Testis (tissue), 3 donors: ENCODE data around the gene ITGA5. TPM values are rescaled to one million over a fixed set of nuclear protein-coding genes. Genes with fewer than 3 reads are reported as not detected.

ENCODE experiments used
- DNase-seq: peaks from one replicate; pipeline ENCODE4 v3.0.0-alpha.2; 2019
- H3K27ac ChIP-seq, 2 donors: fragments of 200-600 bp; sonication (generic); one replicate each; pipeline ENCODE4 v1.5.1; 2019
- H3K27me3 ChIP-seq: fragments of 200-600 bp; sonication (generic); one replicate; pipeline ENCODE4 v1.5.1; 2019
- H3K36me3 ChIP-seq: fragments of 200-600 bp; sonication (generic); one replicate; pipeline ENCODE4 v1.5.1; 2017; ENCODE audit warnings: low read depth; ENCODE audit errors: missing control alignments
- H3K4me1 ChIP-seq: fragments of 200-600 bp; sonication (generic); one replicate; pipeline ENCODE4 v1.5.1; 2019
- H3K4me3 ChIP-seq, 2 donors: fragments of 200-600 bp; sonication (generic); one replicate each; pipeline ENCODE4 v1.5.1; 2017 to 2019
- H3K9me3 ChIP-seq: fragments of 200-600 bp; sonication (generic); one replicate; pipeline ENCODE4 v1.5.1; 2017
- CTCF ChIP-seq, 3 experiments: fragments of 450-650 bp in 2 of 3; fragments of 200-600 bp in 1 of 3; sonication (generic) in 1 of 3; IDR thresholded peaks; one replicate each; pipeline ENCODE4 v1.5.1; 2016 to 2019; ENCODE audit warnings: antibody characterized with exemption in 3 of 3, mild to moderate bottlenecking in 2 of 3, moderate library complexity in 1 of 3
- POLR2A ChIP-seq: fragments of 450-650 bp; IDR thresholded peaks from one replicate; pipeline ENCODE4 v1.6.1; 2017; ENCODE audit warnings: antibody characterized with exemption, mild to moderate bottlenecking, moderate library complexity
- WGBS, 2 donors: methylation state at CpG; one replicate each; pipeline ENCODE4 v1.1.5; 2018; 5-methylcytosine and 5-hydroxymethylcytosine counted together
- intact Hi-C: fragments of 100-400 bp; cut with DNase I; formaldehyde crosslinking; loops from one replicate; pipeline ENCODE4 v1.15.1; 2023; ENCODE audit warnings: low total_unique reads
- polyA plus RNA-seq: library from polyadenylated mRNA; stranded (reverse); fragments of 350-450 nt; fragmentation: Illumina TruSeq; extraction: RNeasy Lipid Tissue Mini Kit (QIAGEN cat#74804); gene quantifications from one replicate; pipeline ENCODE4 v1.2.3, GENCODE V29; 2014; ENCODE audit warnings: low read depth, low replicate concordance; ENCODE audit not compliant: insufficient read depth
- total RNA-seq, 2 donors: library from RNA; depleted of rRNA; stranded (reverse); fragments of >200 nt; gene quantifications; one replicate each; pipeline ENCODE4 v1.2.3, GENCODE V29; 2016

ITGA5 gene
- total and polyA plus RNA-seq, 3 donors from 2014 or later: 9.0 to 16.3 (median 10.7) TPM

DNA sequence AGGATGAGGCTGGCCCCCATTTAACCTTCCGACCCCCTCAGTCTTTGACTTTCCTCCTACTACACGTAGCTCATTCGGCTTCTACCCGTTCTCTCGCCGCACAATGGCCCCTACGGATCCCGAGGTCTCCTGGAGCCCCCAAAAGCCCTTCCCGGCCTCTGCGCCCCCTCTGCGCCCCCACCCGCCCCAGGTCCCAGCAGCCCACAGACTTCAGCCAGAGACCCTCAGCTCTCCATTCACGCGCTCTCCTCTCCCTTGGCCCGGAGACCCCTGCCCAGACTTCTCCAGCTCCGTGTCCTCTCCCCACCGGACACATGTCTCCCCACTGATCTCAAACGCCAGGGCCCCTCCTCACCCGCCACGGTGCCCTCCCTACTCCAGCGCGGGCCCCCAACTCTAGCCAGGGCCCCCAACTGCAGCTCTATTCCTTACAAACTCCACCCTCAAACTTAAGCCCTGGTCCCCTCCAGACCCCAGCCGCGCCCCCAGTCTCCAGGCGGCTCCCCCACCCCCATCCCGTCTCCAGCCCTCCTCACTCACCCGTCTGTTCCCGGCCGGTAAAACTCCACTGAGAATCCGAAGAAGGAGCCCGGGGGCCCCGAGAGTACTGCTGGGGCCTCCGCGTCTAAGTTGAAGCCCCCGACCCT lies 502 bp downstream of the ITGA5 start:
- Histone ChIP-seq H3K9me3 (no peaks in the 10 kb centered on the region), H3K4me3 (peak overlapping the region; percentile 73 to 78), H3K36me3 (no peaks in the 10 kb centered on the region), H3K27me3 (no peaks in the 10 kb centered on the region), H3K4me1 (no peaks in the 10 kb centered on the region), H3K27ac (peak overlapping the region; percentile 79 to 80)
- no peak for TF ChIP-seq POLR2A
- TF ChIP-seq CTCF (IDR thresholded peaks at IDR 0.05): no peak
- intact Hi-C loops: no loop called here
- 1 to 2% methylated on average over 30 to 35 of the region's 35 CpGs for WGBS, 2 donors
- DNase-seq: no peak

GRCh38 chr12:54417712-54418440 lies 1.2 kb downstream of the ITGA5 start:
- WGBS, 2 donors: 6 to 14% methylated on average over 18 to 25 of the region's 25 CpGs

DNA sequence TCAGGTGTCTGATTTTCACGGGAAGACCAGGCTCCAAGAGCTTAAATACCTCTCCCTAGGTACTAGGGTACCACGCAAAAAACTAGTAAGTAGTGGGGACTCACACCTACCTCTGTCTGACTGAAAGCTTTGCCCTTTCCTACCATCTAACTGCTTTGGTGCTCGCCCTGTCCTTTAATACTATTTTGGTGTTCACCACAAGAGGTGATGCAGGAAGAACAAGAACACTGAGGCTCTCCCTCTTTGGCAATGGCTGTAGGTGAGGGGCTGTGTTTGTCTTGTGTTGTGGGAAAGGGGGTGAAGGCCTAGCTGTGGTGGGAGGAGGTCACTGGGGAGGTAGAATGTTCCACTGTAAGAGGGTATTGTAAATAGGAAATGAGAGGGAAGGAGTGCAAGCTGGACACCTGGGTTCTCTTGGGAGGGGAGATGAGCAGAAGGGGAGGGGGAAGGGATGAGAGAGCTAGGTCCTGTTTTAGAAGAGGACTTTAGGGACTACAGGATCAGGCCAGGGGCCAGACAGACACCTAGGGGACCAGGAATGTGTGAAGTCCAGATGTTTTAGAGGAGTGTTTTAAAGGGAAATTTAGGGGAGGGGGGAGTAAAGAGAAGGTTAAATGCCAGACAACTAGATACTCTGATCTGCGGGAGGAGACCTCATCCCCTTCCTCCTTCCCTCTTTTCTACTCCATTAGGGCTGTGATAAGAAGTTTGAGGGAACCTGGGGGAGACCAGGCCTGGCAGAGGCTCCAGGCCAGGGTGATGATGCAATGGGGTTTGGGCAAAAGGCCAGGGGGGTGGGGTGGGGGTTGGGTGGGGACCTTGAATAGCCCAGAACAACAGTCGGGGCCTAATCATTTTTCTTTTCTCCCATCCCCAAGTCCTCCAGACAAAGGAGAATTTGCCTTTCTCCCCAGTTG lies 2.1 kb downstream of the ITGA5 start:
- H3K36me3 ChIP-seq: no peaks in the 10 kb centered on the region
- no peak overlapping the region for H3K4me3 ChIP-seq
- no peak for DNase-seq
- H3K4me1 ChIP-seq: no peaks in the 10 kb centered on the region
- intact Hi-C loops: no loop called here
- TF ChIP-seq POLR2A: no peak
- TF ChIP-seq CTCF (IDR thresholded peaks at IDR 0.05): no peak
- no peaks in the 10 kb centered on the region for H3K9me3 ChIP-seq
- WGBS, 2 donors: 70 to 75% methylated on average over 5 of the region's 5 CpGs
- H3K27me3 ChIP-seq: no peaks in the 10 kb centered on the region
- peak overlapping the region in 1 of 2 donors; percentile 79 for H3K27ac ChIP-seq

More at GRCh38 chr12:54417712-54418440, 1.2 kb downstream of the ITGA5 start:
- H3K27ac ChIP-seq: peak overlapping the region; percentile 79 to 80
- intact Hi-C loops: no loop called here
- H3K9me3 ChIP-seq: no peaks in the 10 kb centered on the region
- H3K36me3 ChIP-seq: no peaks in the 10 kb centered on the region
- TF ChIP-seq CTCF (IDR thresholded peaks at IDR 0.05) (no peak), POLR2A (no peak)
- peak overlapping the region; percentile 73 to 78 for H3K4me3 ChIP-seq
- no peaks in the 10 kb centered on the region for H3K4me1 ChIP-seq
- H3K27me3 ChIP-seq: no peaks in the 10 kb centered on the region
- DNase-seq: peak; percentile 35

DNA sequence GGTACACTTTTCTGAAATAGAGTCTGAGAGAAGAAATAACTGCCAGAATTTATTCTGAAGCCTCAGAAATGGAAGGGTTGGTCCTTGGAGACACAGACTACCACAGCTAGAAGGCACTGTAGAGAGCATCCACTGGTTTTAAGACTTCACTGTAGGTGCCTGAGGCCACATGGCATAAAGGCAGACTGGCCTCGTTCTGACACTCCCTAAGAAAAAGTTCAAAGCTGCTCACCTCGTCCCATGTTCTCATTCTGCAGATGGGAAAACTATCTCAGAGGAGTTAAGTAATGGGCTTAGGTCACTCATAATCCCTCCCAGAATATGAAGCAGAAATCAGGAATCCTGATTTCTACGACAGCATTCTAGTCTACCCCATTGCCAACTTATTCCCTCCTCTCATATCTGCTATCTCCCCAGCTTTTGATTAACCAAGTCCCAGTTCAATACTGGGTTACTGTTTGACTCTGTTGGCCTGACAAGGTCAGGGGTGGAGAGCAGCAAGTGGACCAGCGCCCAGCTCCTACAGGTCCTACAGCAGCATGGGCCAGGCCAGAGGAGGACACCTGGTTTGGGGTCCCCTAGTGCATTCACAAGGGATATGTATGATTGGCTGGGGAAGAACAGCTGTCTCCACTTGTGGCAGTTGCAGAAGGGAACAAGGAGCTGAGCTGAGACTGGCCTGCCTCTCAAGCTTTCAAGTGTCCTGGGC lies 3.7 kb downstream of the ITGA5 start:
- DNase-seq: no peak
- intact Hi-C loops: no loop called here
- no peaks in the 10 kb centered on the region for H3K4me1 ChIP-seq
- 69 to 76% methylated on average over 4 of the region's 4 CpGs for WGBS, 2 donors
- TF ChIP-seq POLR2A: no peak
- TF ChIP-seq CTCF (IDR thresholded peaks at IDR 0.05): no peak
- H3K36me3 ChIP-seq: no peaks in the 10 kb centered on the region
- H3K9me3 ChIP-seq: no peaks in the 10 kb centered on the region
- H3K27ac ChIP-seq: no peak overlapping the region
- no peak overlapping the region for H3K4me3 ChIP-seq
- H3K27me3 ChIP-seq: no peaks in the 10 kb centered on the region
